Stimulated activated CD8-positive, alpha-beta memory T cell treated with anti-CD3 and anti-CD28 coated beads, Interleukin-4, amount 100 ng/mL, for 1 hour (primary cell): ENCODE results near the gene PRDM16.

Experiments
- DNase-seq, 2 donors: peaks; one replicate each; pipeline ENCODE4 v3.0.0-alpha.2; 2020; ENCODE audit warnings: low read depth in 2 of 2, low spot score in 1 of 2

PRDM16 gene

DNA sequence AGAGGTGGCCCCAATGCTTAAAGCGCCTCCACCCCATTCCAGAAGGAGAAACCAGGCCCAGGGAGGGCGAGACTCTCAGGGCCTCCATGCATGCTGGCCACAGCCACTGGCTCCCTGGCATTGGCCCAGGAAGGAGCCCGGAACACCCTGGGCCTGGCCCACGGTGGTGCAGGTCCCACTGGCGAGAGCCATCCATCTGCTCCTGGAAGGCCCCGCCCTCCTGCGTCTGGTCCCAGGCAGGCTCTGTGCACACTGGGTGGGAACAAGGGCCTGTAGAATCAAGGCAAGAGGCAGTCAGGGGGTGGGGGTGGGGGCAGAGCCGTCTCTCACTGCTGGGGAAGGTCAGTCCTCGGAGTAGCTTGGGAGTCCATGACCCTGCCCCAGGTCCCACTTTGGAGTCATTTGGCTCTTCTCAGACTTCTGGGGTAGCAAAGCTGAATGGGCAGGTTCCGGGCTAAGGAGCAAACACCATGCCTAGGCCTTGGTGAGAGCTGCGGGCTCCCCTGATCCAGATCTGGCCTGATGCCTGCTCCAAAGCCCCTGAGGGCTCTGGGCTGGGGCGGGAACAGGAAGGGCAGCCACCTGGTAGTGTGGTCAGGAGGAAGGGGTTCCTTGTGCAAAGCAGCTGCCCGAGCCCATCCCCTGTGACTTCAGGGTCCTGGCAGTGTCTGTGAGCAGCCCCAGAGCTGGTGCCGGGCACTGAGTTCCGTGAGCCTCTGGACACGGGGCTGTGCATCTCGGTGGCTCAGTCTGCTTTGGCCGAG is 278.4 kb downstream of the PRDM16 start:
- DNase-seq, result no peak

DNA sequence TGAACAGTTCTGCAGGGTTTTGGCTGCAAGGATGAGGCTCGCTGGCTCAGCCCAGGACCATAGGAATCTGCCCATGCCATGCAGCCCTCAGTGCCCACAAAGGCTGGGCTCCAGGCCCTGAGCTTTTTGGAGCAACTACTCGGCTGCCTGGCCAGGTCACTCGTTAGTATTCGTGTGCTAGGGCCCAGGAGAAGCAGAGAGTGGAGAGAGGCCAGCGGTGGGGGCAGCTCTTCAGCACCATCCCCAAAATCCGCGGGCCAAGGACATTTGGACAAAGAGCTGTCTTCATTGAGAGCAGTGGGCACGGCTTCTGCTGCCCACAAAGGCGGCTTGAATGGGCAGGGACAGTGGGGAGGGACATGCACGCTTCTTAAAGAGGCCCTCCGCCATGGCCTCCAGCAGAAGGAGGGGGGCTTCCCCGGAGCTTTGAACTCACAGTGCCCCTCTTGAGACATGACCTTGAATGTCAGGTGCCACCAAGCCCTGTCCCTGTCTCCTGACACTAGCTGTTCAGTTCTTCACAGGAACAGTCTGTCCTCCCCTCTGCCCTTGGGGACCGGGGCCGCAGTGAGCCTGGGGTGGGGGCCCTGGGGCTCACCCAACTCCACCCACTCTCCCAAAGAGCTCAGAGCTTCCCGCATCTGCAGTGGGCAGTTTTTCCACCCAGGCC is 279.3 kb downstream of the PRDM16 start:
- DNase-seq, result no peak

GRCh38 chr1:3349161-3349967 is 280.4 kb downstream of the PRDM16 start:
- DNase-seq, result no peak

- DNase-seq, result no peak
Observed at GRCh38 chr1:3349968-3350299, 280.9 kb downstream of the PRDM16 start.

- DNase-seq, result no peak
Observed at GRCh38 chr1:3350506-3351261, 281.7 kb downstream of the PRDM16 start.

GRCh38 chr1:3351449-3352298 is 282.7 kb downstream of the PRDM16 start:
- no peak for DNase-seq

DNA sequence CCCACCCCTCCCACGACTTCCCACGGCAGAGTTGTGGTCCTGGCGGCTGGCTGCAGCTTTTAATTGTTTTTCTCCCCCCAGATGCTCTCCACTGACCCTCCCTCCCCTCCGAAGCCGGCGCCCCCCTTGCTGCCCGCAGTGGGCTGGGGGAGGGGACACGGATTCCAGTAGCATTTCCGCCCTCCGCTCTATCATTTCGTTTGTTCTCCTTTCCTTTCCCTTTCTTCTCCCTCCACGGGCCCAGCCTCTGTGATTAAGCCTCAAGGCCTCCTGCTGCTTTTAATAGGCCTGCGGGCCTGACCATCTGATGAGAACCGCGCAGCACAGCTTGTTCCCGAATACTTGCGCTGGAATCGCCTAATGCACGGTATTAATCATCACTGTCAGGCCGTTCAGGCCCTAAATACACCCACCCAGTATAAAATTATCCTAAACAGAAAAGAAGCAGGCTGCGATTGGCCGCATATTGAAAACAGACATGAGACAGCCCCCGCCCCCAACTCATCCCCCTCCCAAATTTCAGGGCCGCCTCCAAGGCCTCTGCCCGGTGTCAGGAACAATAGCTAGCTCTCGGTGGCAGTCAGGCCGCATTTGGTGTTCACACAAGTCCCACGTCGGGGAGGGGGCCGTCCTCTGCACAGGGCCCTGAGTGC is 283.4 kb downstream of the PRDM16 start:
- DNase-seq, result no peak

- no peak for DNase-seq
Observed at GRCh38 chr1:3352952-3353331, 283.9 kb downstream of the PRDM16 start.

- DNase-seq, result no peak
Observed at GRCh38 chr1:3353876-3354275, 284.9 kb downstream of the PRDM16 start.

GRCh38 chr1:3355089-3355488 is 286.1 kb downstream of the PRDM16 start:
- DNase-seq, result no peak

GRCh38 chr1:3355894-3356826 is 287.2 kb downstream of the PRDM16 start:
- DNase-seq, result no peak

GRCh38 chr1:3356827-3357460 is 287.9 kb downstream of the PRDM16 start:
- no peak for DNase-seq

DNA sequence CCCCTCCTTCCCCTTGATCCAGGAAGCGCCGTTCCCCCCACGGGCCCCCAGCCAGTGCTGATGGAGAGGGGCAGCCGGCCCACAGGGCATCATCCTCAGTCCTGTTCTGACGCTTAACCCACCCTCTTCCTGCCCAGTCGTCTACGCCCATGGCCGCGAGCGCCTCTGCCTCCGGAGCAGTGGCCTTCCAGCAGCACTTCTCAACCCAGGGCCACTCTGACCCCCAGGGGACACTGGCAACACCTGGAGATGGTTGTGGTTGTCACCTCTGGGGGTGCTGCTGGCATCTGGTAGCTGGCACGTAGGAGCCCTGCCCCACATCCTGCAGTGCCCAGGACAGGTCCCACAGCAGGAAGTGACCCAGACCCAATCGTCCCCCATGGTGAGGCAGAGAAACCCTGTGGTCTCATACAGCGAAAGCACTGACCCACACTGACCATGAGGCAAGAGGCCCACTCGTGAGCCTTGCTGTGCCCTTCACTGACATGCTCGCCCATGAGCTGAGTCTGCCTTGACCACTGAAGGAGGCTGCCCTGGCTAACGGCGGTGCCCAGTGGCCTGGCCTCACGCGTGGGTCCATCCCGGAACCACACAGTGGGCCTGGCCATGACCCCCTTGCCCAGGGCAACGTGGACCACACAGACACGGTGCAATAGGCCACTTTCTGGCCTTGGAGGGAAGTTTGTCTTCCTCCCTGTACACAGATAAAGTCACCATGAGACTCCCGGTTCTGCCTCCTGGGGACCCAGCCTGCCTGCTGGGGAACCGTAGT is 288.7 kb downstream of the PRDM16 start:
- no peak for DNase-seq

DNA sequence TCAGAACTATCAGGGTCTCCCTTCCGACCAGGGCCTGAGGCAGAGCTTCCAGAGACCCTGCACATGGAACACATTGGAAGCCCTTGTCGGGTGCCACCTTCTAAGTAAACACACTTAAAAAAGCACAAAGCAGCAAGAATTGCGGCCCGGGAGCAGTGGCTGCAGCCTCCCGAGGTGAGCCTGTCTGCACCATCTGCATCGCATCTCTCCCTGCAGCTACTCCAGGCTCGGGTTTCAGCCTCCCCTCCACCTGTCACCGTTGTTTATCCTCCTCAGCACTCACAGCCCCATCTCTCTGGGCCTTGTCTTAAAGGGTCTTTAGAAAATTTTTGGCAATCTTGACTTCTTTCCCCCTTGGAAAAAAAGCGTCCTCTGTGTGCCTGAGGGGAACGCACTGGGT is 290.3 kb downstream of the PRDM16 start:
- DNase-seq, result no peak

DNA sequence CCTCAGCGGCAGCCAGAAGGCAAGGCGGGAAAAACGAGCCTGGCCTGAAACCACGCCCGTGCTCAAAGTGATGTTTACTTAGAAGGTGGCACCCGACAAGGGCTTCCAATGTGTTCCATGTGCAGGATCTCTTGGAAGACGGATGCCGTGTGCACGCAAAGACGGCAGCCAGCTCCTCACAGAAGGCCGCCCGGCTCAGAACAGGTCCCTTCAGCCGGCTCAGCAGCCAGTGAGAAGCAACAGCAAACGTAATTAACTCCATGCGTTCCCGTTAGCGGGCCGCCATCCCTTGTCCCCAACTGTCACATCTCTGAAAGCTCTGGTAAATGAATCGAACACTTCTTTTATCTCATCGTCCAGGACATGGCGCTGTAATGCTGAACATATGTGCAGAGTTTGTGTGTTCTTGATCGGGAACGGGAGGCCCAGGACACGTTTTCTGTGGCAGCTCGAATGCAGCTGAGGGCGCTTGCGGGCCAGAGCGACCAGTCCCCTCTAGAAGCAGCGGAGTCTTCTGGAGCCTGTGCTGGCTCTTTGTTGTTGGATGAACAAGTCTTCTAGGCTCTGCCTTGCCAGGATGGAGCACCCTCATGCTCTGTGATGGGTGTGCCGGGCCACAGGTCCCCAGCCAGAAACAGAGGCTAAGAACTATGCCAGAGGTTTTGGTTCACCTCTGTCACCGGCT is 290.9 kb downstream of the PRDM16 start:
- DNase-seq, result no peak

DNA sequence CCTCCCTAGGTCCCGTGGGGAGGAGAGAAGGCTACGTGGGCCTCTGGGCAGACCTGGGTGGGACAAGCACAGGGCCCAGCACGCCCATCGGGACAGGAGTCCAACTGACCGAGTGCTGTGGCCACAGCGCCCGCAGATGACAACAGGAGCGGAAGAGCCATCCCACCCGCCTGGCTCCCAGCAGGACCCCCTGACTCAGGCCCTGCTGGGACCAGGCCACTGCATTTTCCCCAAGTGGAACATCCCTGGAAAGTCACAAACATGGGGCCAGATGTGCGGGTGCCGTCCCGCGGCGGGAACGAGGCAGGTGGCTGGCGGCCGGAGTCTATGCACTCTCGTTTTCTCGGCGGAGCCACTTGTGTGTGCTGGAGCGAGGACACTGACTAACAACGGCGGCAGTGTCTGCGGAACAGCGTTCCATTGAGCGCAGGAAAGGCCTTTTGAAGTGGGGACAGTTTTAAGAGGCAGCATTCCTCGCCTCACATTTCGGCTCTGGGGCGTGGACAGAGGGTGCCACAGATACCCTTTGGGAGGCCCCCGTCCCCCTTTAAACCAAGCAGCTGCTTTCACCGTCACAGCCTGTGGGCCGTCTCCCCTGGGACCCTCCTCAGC is 291.7 kb downstream of the PRDM16 start:
- DNase-seq, result no peak

DNA sequence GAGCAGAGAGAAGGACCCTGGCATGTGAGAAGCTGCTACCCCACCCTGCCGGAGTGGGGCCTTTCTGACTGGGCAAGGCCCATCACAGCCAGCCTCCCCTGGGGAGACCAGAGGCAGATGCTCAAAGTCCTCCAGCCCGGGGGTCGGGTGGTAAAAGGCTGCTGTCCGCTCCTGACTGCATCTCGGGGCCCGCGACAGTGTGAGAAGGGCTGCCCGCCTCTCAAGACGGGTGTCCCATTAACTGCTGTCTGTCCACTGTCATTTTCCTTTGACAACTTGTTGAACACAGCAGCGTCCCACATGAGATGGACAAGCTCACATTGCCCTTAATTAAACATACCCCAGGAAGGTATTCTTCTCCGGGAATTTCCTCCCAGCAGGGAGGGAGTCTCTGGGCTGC is 294.0 kb downstream of the PRDM16 start:
- DNase-seq, result no peak
